ENCODE measurements around the gene C3orf18.

The C3orf18 gene

GRCh38 chr3:50603261-50604109, 35.9 kb upstream of the C3orf18 start:
- no peak for DNase-seq (ENCODE audit: low spot score)

- DNase-seq (ENCODE audit: low spot score), result no peak
Measured at GRCh38 chr3:50602595-50603191, 35.1 kb upstream of the C3orf18 start.

DNA sequence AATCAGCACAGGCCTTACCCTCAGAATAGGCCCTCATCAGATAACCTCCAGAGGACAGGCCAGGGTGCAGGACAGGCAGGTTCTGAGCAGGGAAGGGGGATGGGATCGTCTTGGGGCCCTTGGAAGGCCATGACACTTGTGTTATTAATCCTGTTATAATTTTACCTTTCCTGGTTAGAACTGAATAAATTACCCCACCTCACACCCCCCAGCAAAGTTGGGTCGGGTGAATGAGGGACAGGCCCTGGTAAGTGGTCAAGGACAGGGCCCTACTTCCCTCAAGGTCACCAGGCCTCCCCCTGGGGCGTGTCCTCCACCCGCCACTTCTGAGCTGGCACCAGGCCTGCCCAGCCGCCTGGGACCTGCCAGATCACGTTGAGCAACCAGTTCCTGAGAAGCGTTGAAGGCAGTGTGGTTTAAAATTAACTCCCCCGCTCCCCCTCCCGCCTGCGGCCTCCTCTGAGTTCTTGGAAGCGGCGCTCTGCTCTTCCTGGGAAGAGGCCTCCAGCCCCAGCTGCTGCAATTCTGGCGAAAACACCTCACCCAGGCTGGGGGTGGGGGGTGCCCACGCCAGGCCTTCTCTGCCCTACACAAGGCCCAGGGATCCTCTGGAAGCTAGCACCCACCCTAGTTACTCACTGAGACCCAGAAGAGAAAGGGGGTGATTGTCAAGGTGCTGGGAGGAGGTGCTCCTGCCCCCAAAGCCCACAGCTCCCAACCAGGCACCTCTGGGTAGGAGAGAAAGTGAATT, 33.5 kb upstream of the C3orf18 start:
- peak; percentile 98 for DNase-seq (ENCODE audit: low spot score)

DNA sequence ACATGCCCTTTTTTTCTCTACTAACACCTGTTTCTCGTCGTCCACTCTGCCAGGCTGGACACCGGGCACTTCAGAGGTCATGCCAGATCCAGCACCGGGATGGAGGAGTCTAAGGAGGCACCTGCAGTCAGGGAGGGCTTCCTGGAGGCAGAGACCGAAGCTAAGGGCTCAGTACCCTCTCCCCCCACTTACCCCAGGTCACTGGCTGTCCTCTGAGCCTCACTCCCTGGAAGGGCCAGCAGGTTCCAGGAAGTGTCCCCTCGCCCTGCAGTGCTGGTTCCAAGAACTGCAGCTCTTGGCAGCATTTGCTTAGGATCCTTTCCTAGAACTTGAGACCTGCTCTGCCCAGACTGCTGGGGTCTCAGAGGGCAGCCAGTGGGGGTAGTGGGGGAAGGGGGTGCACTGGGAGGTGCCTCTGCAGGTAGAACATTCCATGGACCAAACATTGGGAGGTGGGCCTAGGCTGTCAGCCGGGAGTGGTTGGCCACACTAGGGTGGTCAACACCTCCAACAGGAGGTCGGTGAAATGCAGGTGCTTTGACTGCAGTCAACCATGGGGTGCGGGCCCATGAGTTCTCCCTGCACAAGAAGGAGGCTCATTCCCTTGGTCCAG, 32.7 kb upstream of the C3orf18 start:
- no peak for DNase-seq (ENCODE audit: low spot score)

- no peak for DNase-seq (ENCODE audit: low spot score)
Measured at GRCh38 chr3:50599716-50600118, 32.2 kb upstream of the C3orf18 start.

DNA sequence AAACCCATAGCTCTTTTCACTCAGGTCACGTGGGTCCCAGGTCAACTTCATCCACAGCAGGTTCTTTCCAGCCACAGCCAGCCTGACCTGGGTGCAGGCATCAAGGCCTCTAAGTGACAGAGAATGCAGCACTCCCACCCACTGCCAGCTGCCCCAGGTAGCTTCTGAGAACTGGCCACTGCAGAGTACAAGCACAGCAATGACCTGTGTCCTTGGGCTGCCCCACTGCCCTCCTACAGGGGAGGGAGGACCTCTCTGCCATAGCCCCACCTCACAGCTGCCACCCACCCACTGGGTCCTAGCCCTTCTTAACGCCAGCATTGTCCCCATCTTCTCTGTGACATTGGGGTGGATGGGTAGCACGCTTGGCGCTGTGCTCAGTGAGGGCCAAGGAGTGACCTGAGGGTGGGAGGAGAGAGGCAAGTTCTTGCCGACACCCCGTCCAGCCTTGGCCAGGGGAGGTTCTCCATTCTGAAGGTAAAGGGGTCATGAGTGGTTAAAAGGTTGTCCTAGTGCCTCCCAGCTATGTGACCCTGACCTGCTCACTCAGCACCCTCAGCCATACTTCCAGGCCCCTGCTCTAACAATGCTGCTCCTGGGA, 31.7 kb upstream of the C3orf18 start:
- DNase-seq (ENCODE audit: low spot score), result no peak

DNA sequence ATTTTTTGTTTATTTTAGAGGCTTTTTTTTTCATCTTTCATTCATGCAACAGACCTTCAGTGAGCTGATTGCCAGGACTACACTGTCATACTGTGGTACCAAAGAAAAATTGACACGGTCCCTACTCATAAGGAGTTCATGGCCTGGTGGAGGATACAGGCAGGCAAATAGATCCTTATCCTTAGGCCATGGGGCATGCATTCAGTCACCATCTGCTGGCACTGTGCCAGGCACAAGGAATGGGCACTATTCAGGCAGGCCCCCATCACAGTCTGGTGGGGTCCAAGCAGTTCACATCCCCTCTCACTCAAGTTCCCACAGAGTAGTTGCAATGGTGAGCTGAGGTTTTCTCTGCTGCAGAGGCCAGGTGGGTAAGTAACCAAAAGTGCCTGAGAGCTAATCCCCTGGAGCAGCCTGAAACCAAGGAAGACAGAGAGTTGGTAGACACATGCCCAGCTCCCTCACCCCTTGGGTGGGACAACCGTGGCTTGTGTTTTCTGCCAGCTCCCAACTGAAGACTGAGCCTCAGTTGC, 26.8 kb upstream of the C3orf18 start:
- no peak for DNase-seq (ENCODE audit: low spot score)

DNA sequence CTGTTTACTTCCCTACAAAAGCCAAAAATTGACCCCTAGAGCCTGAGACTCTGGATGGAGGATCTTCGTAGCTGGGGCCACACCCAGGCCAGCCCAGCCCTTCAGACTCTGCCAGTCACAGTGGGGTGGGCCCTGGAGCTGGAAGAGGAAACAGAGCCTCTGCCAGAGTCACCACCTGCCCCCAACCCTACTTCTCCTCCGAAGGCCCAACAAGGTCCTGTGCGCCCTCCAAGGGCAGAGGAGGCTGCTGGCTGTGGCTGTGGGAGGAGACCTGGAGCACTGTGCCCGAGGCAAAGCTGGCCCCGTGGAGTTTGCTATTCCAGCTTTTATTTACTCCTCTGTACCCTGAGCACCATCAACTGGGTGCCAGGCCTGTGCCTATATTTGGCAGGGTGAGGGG, 25.0 kb upstream of the C3orf18 start:
- no peak for DNase-seq (ENCODE audit: low spot score)

GRCh38 chr3:50591196-50591741, 23.7 kb upstream of the C3orf18 start:
- no peak for DNase-seq (ENCODE audit: low spot score)

GRCh38 chr3:50588759-50589433, 21.3 kb upstream of the C3orf18 start:
- DNase-seq (ENCODE audit: low spot score), result no peak

GRCh38 chr3:50587806-50588758, 20.5 kb upstream of the C3orf18 start:
- DNase-seq (ENCODE audit: low spot score), result no peak

GRCh38 chr3:50587373-50587772, 19.8 kb upstream of the C3orf18 start:
- no peak for DNase-seq (ENCODE audit: low spot score)

DNA sequence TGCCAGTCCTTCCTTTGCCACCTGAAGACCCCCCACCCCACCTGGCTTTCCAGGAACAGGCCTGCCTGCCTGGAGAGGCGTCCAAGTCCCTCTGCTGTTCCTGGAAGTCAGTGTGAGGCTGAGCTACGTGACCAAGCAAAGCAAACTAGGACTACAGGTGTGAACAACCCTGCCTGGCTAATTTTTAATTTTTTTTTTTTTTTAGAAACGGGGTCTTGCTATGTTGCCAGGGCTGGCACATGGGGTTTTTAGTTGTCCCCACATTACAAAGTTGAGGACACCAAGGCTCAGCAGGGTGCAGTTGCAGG, 19.2 kb upstream of the C3orf18 start:
- no peak for DNase-seq (ENCODE audit: low spot score)

DNA sequence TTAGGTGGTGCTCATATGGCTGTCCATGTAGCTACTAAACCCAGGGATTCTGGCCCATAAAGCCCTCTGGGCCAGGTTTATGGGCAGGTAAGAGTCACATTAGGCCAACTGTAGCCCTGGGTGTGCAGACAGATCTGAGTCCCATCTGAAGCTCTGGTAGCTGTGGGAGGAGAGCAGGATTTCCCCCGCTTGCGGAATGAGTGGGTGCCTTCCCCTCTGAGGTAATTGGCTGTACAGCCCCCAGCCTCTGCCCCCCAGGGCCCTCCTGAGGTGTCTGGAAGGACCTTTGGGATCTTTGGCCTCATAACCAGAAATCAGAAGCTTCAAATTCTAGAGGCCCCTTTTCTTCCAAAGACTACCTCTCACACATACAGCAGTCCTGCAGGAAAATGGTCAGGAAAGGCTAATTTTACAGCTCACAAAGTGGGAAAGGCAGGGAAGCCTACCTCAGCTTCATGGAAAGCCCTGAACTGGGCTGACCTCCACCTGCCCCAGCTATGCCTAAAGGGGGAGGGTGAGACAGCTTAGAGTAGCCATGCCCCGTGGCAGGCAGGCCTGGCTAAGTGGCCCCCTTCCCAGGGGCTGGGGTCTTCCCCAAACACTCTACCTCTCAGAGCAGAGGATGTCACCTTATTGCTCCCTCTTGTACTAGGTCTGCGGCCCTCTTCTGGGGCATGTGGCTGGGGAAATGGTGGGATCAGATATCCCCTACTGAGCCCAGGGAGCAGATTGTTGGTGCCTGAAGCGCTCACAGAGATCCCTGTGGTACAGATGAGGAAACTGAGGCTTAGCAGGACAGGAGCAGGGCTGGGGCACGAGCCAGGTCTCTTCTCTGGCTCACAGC, 18.6 kb upstream of the C3orf18 start:
- DNase-seq (ENCODE audit: low spot score), result no peak

DNA sequence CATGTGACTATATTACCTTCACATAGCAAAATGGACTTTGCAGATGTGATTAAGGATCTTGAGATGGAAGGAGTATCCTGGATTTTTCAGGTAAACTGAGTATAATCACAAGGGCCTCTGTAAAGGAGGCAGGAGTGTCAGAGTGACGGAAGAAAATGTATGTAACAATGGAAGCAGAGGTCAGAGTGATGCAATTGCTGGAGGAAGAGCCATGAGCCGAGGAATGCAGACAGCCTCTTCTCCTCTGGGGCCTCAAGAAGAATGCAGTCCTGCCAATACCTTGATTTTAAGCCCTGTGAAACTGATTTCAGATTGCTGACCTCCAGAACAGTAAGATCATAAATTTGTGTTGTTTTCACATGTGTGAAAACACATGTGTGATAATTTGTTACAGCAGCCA, 16.8 kb upstream of the C3orf18 start:
- no peak for DNase-seq (ENCODE audit: low spot score)

DNA sequence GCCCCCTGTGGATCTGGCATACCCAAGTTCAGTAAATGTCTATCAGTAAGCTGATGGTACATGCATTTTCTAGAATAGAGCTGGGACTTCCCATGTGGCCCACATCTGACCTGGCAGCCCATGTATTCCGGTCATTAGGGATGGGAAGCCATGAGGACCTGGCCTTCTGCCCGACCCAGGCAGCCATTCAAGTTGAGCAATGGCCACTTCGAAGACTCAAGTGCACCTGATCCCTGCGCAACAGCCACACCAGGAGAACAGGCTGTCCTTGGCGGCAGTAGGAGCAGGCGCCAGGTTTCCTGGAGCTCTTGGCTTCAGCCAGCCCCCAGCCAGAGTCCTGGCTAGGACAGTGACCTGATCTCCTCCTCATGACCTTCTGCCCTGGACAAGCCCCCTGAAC, 16.4 kb upstream of the C3orf18 start:
- DNase-seq (ENCODE audit: low spot score), result no peak

GRCh38 chr3:50582083-50582482, 14.5 kb upstream of the C3orf18 start:
- DNase-seq (ENCODE audit: low spot score), result no peak

GRCh38 chr3:50581459-50581842, 13.9 kb upstream of the C3orf18 start:
- no peak for DNase-seq (ENCODE audit: low spot score)
